GM12878 (cell line): ENCODE measurements around the gene RACK1. TPM values are rescaled to one million over a fixed set of nuclear protein-coding genes. Genes with fewer than 3 reads are reported as not detected.

Experiments used
- EP300 ChIP-seq, 2 experiments: fragments of 150-350 bp in 1 of 2; IDR thresholded peaks; 2 replicates each; pipeline ENCODE4 v1.6.1; 2011 to 2012; ENCODE audit warnings: low read depth in 2 of 2, low read length in 2 of 2, borderline replicate concordance in 1 of 2, improper control_type of control experiment in 1 of 2, inconsistent platforms in 1 of 2; ENCODE audit not compliant: control insufficient read depth in 1 of 2
- LARP7 ChIP-seq: fragments of 450-650 bp; IDR thresholded peaks from 2 replicates; pipeline ENCODE4 v1.6.1; 2017; ENCODE audit warnings: mild to moderate bottlenecking
- PRDM15 ChIP-seq: fragments of 450-650 bp; formaldehyde crosslinking; IDR thresholded peaks from 2 replicates; pipeline ENCODE4 v1.4.0; 2020; ENCODE audit warnings: mild to moderate bottlenecking, moderate library complexity
- RELA ChIP-seq: fragments of 450-650 bp; IDR thresholded peaks from 2 replicates; pipeline ENCODE4 v1.8.0; 2014; ENCODE audit warnings: borderline replicate concordance; ENCODE audit not compliant: partially characterized antibody
- ZNF384 ChIP-seq: IDR thresholded peaks from 2 replicates; pipeline ENCODE4 v1.6.1; 2012; ENCODE audit warnings: low read depth, mild to moderate bottlenecking, low read length, improper control_type of control experiment, borderline replicate concordance
- polyA plus RNA-seq, 11 experiments: library from polyadenylated mRNA; depleted of rRNA in 4 of 11; unstranded in 6 of 11; stranded (reverse) in 5 of 11; fragments of >200 nt; fragmentation: Nextera tagmentation in 4 of 11; fragmentation: Illumina TruSeq in 1 of 11; extraction: Ambion mirVana in 4 of 11; extraction: Trizol in 1 of 11; gene quantifications; 1 replicate in 1 of 11; 2 replicates in 10 of 11; pipeline versions ENCODE4 v1.2.1 to v1.2.3, GENCODE V29; 2011 to 2016; ENCODE audit warnings: inconsistent platforms in 2 of 11, missing spikeins in 2 of 11, low read depth in 1 of 11
- total RNA-seq, 4 experiments: library from RNA; depleted of rRNA in 3 of 4; stranded (reverse); fragments of >200 nt in 3 of 4; fragmentation: Illumina TruSeq in 1 of 4; extraction: Trizol in 1 of 4; gene quantifications; 2 replicates each; pipeline versions ENCODE4 v1.2.1 to v1.2.3, GENCODE V29; 2013 to 2021
- TF ChIP-seq, protein P1 (sequence below): IDR thresholded peaks from 2 replicates; pipeline ENCODE4 v1.6.1; 2012; ENCODE audit warnings: low read depth, low read length, improper control_type of control experiment

The RACK1 gene
- total and polyA plus RNA-seq, 10 of the 15 experiments (the other 5 are each of a cell fraction or from before 2014, with no cell fraction given), result 1,365 to 6,584 (median 4,167) TPM

GRCh38 chr5:181260720-181261319 is 17.1 kb upstream of the RACK1 start, which contains the start of gene TRIM52 (continued):
- TF ChIP-seq PRDM15 (no peak), ZNF384 (no peak), EP300 (IDR thresholded peaks at IDR 0.05; ENCODE audit: borderline replicate concordance in 1 of 2, control insufficient read depth in 1 of 2, low read depth in 2 of 2, low read length in 2 of 2) (no peak), RELA (peak; percentile 77), LARP7 (peak; percentile 46)
- TF ChIP-seq, protein P1, sequence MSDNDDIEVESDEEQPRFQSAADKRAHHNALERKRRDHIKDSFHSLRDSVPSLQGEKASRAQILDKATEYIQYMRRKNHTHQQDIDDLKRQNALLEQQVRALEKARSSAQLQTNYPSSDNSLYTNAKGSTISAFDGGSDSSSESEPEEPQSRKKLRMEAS, result peak; percentile 80
